DMS 273 (cell line): ENCODE results near the gene SH3BP5.
"Not testable (repeated sequence)": the region's sequence is repeated elsewhere in the genome, so short reads cannot be mapped to it uniquely, and the experiment has no call there.

ENCODE experiments used
- DNase-seq: peaks from one replicate; lab custom pipeline; 2025; ENCODE audit not compliant: unreplicated experiment; lab: John Stamatoyannopoulos, UW

SH3BP5 gene

GRCh38 chr3:15332405-15333098 lies at the start of gene SH3BP5:
TSS of gene SH3BP5 (minus strand) at chr3:15332586. CDS start at chr3:15332408, 178 bp downstream.
- peak; percentile 86 for DNase-seq

GRCh38 chr3:15380980-15381890 lies 48.8 kb upstream of the SH3BP5 start:
- DNase-seq = no peak

- peak; percentile 94 for DNase-seq
These were observed 45.8 kb upstream of the SH3BP5 start for GRCh38 chr3:15377961-15378791.

GRCh38 chr3:15375461-15376000 lies 43.1 kb upstream of the SH3BP5 start:
- DNase-seq = no peak

- DNase-seq = no peak
These were observed 40.5 kb upstream of the SH3BP5 start for GRCh38 chr3:15372918-15373317.

- peak; percentile 50 for DNase-seq
These were observed 36.3 kb upstream of the SH3BP5 start for GRCh38 chr3:15368561-15369135.

GRCh38 chr3:15367059-15367458 lies 34.7 kb upstream of the SH3BP5 start:
- DNase-seq = no peak

- peak; percentile 50 for DNase-seq
These were observed 31.7 kb upstream of the SH3BP5 start for GRCh38 chr3:15364078-15364477.

- DNase-seq = no peak
These were observed 29.3 kb upstream of the SH3BP5 start for GRCh38 chr3:15361494-15362214.

- DNase-seq = no peak
These were observed 28.6 kb upstream of the SH3BP5 start for GRCh38 chr3:15360788-15361493.

GRCh38 chr3:15359677-15360397 lies 27.5 kb upstream of the SH3BP5 start:
- DNase-seq = no peak

GRCh38 chr3:15356651-15357061 lies 24.3 kb upstream of the SH3BP5 start:
- not testable (repeated sequence) for DNase-seq

GRCh38 chr3:15356176-15356575 lies 23.8 kb upstream of the SH3BP5 start:
- no peak for DNase-seq

GRCh38 chr3:15355086-15355485 lies 22.7 kb upstream of the SH3BP5 start:
- DNase-seq = no peak

GRCh38 chr3:15354485-15354884 lies 22.1 kb upstream of the SH3BP5 start:
- DNase-seq = no peak

- no peak for DNase-seq
These were observed 17.8 kb upstream of the SH3BP5 start for GRCh38 chr3:15350141-15350540.

GRCh38 chr3:15349438-15349837 lies 17.1 kb upstream of the SH3BP5 start:
- not testable (repeated sequence) for DNase-seq

- no peak for DNase-seq
These were observed 15.9 kb upstream of the SH3BP5 start for GRCh38 chr3:15348246-15348645.

- DNase-seq = no peak
These were observed 15.3 kb upstream of the SH3BP5 start for GRCh38 chr3:15347737-15348110.
